Measurements from ENCODE around the gene ITPR1.
"Not testable (repeated sequence)": the region's sequence is repeated elsewhere in the genome, so short reads cannot be mapped to it uniquely, and the experiment has no call there.

ITPR1 gene

DNA sequence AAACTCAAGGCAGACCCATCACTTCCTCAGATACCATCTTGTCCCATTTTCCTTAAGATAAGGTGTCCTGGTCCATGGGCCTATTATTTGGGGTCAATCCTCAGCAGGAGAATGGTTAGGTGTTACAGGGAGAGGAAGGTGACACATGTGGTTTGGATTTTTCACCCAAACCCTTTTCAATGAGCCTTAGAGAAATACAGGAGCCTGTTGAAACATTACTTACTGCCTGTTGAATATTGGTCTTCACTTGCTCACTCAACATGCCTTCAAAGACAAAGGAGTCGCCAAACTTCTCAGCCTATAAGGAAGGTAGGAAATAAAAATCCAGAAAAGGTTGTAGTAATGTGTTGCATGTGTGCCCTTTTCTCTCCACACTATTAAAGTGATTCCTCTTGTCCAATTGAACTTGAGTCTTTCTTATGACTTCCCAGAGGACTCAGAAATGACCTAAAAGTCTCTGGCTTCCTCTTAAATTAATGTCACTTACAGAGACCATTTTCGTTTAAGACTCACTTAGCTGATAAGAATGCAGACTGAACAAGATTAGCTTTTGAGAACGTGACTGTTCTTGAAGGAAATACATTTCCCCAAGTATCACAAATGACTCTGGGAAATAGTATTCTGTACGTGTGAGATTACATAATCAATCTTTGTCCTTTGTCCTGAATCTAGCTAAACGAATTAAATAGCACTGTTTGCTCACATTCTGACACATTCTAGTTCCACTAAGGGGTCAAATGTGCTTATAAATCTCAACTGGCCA, 43.9 kb upstream of the ITPR1 start:
- Histone ChIP-seq H3K9me2 (ENCODE audit: low read depth, low read length) (no peaks in the 10 kb centered on the region), H4K20me1 (ENCODE audit: insufficient read depth, low read length) (no peaks in the 10 kb centered on the region), H3F3A (ENCODE audit: insufficient read depth, low read length) (no peaks in the 10 kb centered on the region), H3K4me1 (ENCODE audit: insufficient read depth, low read length, severe bottlenecking) (peaks cover 5% of the 10 kb centered on the region), H3K79me2 (ENCODE audit: insufficient read depth, low read length) (no peaks in the 10 kb centered on the region), H3K4me3 (ENCODE audit: low read depth, low read length, poor library complexity, severe bottlenecking) (no peak overlapping the region), H3K9me3 (ENCODE audit: low read length) (no peaks in the 10 kb centered on the region), H3K27me3 (ENCODE audit: insufficient read depth, low read length) (no peaks in the 10 kb centered on the region), H2AFZ (ENCODE audit: low read length) (no peak overlapping the region), H3K27ac (ENCODE audit: low read depth, low read length, poor library complexity, severe bottlenecking) (no peak overlapping the region), H3K4me2 (ENCODE audit: low read length) (no peak overlapping the region), H3K9ac (ENCODE audit: low read length) (no peak overlapping the region), H3K36me3 (ENCODE audit: insufficient read depth, low read length) (peaks cover 5% of the 10 kb centered on the region; the same call in 1 of the 2 replicates)
- TF ChIP-seq EZH2 (IDR thresholded peaks at IDR 0.05; ENCODE audit: borderline replicate concordance, low read length), result no peak
- TF ChIP-seq, protein P1, sequence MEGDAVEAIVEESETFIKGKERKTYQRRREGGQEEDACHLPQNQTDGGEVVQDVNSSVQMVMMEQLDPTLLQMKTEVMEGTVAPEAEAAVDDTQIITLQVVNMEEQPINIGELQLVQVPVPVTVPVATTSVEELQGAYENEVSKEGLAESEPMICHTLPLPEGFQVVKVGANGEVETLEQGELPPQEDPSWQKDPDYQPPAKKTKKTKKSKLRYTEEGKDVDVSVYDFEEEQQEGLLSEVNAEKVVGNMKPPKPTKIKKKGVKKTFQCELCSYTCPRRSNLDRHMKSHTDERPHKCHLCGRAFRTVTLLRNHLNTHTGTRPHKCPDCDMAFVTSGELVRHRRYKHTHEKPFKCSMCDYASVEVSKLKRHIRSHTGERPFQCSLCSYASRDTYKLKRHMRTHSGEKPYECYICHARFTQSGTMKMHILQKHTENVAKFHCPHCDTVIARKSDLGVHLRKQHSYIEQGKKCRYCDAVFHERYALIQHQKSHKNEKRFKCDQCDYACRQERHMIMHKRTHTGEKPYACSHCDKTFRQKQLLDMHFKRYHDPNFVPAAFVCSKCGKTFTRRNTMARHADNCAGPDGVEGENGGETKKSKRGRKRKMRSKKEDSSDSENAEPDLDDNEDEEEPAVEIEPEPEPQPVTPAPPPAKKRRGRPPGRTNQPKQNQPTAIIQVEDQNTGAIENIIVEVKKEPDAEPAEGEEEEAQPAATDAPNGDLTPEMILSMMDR (IDR thresholded peaks at IDR 0.05; ENCODE audit: low read length), result no peak

DNA sequence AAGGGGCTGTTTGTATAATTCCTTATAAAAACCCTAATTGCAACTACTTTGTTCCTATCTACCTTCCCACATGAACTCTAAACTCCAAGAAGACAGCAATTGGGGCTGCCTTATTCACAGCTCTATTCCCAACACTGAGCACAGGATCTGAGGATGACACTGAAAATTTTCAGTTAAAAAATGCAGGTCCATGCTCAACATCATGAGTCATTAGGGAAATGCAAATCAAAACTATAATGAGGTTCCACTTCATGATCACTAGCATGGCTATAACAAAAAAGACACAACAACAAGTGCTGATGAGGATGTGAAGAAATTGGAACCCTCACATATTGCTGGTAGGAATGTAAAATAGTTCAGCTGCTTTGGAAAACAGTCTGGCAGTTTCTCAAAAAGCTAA, 39.0 kb upstream of the ITPR1 start:
- Histone ChIP-seq H4K20me1 (ENCODE audit: insufficient read depth, low read length) (no peaks in the 10 kb centered on the region), H3K9me3 (ENCODE audit: low read length) (no peaks in the 10 kb centered on the region), H3K4me2 (ENCODE audit: low read length) (no peak overlapping the region), H3K9me2 (ENCODE audit: low read depth, low read length) (no peaks in the 10 kb centered on the region), H3K27me3 (ENCODE audit: insufficient read depth, low read length) (no peaks in the 10 kb centered on the region), H3K9ac (ENCODE audit: low read length) (no peak overlapping the region), H3K36me3 (ENCODE audit: insufficient read depth, low read length) (no peaks in the 10 kb centered on the region), H3F3A (ENCODE audit: insufficient read depth, low read length) (no peaks in the 10 kb centered on the region), H2AFZ (ENCODE audit: low read length) (no peak overlapping the region), H3K27ac (ENCODE audit: low read depth, low read length, poor library complexity, severe bottlenecking) (no peak overlapping the region), H3K79me2 (ENCODE audit: insufficient read depth, low read length) (no peaks in the 10 kb centered on the region), H3K4me1 (ENCODE audit: insufficient read depth, low read length, severe bottlenecking) (no peaks in the 10 kb centered on the region), H3K4me3 (ENCODE audit: low read depth, low read length, poor library complexity, severe bottlenecking) (no peak overlapping the region)
- no peak for TF ChIP-seq EZH2 (IDR thresholded peaks at IDR 0.05; ENCODE audit: borderline replicate concordance, low read length)
- TF ChIP-seq, protein P1 (IDR thresholded peaks at IDR 0.05; ENCODE audit: low read length), result no peak

DNA sequence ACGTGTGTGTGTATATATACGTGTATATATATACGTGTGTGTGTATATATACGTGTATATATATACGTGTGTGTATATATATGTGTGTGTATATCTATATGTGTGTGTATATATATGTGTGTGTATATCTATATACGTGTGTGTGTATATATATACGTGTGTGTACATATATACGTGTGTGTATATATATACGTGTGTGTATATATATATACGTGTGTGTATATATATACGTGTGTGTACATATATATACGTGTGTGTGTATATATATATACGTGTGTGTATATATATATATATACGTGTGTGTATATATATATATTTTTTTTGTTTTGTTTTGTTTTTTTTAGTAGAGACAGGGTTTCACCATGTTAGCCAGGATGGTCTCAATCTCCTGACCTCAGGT, 36.4 kb upstream of the ITPR1 start:
- H3K4me2 ChIP-seq (ENCODE audit: low read length); H3K27me3 ChIP-seq (ENCODE audit: insufficient read depth, low read length); H4K20me1 ChIP-seq (ENCODE audit: insufficient read depth, low read length); H3K9me3 ChIP-seq (ENCODE audit: low read length); H3K79me2 ChIP-seq (ENCODE audit: insufficient read depth, low read length); H3K9ac ChIP-seq (ENCODE audit: low read length); H3K27ac ChIP-seq (ENCODE audit: low read depth, low read length, poor library complexity, severe bottlenecking); H3K36me3 ChIP-seq (ENCODE audit: insufficient read depth, low read length); H3K9me2 ChIP-seq (ENCODE audit: low read depth, low read length); H3K4me1 ChIP-seq (ENCODE audit: insufficient read depth, low read length, severe bottlenecking); H3K4me3 ChIP-seq (ENCODE audit: low read depth, low read length, poor library complexity, severe bottlenecking); H3F3A ChIP-seq (ENCODE audit: insufficient read depth, low read length); H2AFZ ChIP-seq (ENCODE audit: low read length): not testable (repeated sequence)

DNA sequence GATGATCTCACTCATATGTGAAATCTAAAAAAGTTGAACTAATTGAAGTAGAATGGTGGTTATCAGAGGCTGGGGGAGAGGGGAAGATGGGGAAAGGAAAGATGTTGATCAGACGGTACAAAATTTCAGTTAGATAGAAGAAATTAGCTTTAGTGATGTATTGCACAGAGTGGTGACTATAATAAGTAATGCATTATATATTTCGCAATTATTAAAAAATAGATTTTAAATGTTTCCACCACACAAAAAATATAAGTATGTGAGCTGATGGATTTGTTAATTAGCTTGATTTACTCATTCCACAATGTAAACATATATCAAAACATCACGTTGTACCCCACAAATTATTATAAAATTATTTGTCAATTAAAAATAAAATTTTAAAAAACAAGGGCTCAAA, 34.2 kb upstream of the ITPR1 start:
- no peaks in the 10 kb centered on the region for H3K79me2 ChIP-seq (ENCODE audit: insufficient read depth, low read length)
- no peaks in the 10 kb centered on the region for H4K20me1 ChIP-seq (ENCODE audit: insufficient read depth, low read length)
- no peak overlapping the region for H3K4me3 ChIP-seq (ENCODE audit: low read depth, low read length, poor library complexity, severe bottlenecking)
- H3K27me3 ChIP-seq (ENCODE audit: insufficient read depth, low read length), result no peaks in the 10 kb centered on the region
- H3K4me2 ChIP-seq (ENCODE audit: low read length), result no peak overlapping the region
- H3F3A ChIP-seq (ENCODE audit: insufficient read depth, low read length), result no peaks in the 10 kb centered on the region
- H3K9me2 ChIP-seq (ENCODE audit: low read depth, low read length), result no peaks in the 10 kb centered on the region
- H3K9me3 ChIP-seq (ENCODE audit: low read length), result no peaks in the 10 kb centered on the region
- H3K9ac ChIP-seq (ENCODE audit: low read length), result no peak overlapping the region
- no peaks in the 10 kb centered on the region for H3K4me1 ChIP-seq (ENCODE audit: insufficient read depth, low read length, severe bottlenecking)
- H3K27ac ChIP-seq (ENCODE audit: low read depth, low read length, poor library complexity, severe bottlenecking), result no peak overlapping the region
- TF ChIP-seq EZH2 (IDR thresholded peaks at IDR 0.05; ENCODE audit: borderline replicate concordance, low read length), result no peak
- TF ChIP-seq, protein P1 (IDR thresholded peaks at IDR 0.05; ENCODE audit: low read length), result no peak
- no peak overlapping the region for H2AFZ ChIP-seq (ENCODE audit: low read length)
- no peaks in the 10 kb centered on the region for H3K36me3 ChIP-seq (ENCODE audit: insufficient read depth, low read length)
